Astrocyte (in vitro differentiated cells and primary cell): ENCODE data around the gene DNLZ.

Source experiments
- EZH2 ChIP-seq: IDR thresholded peaks from 2 replicates; pipeline ENCODE4 v1.6.1; 2012; ENCODE audit warnings: mild to moderate bottlenecking, low read length, inconsistent platforms; ENCODE audit not compliant: insufficient read depth
- TF ChIP-seq, protein P1 (sequence below): IDR thresholded peaks from 2 replicates; pipeline ENCODE4 v1.5.1; 2011; ENCODE audit warnings: low read depth, mild to moderate bottlenecking, inconsistent platforms, low read length, moderate library complexity; ENCODE audit not compliant: insufficient read depth

DNA sequence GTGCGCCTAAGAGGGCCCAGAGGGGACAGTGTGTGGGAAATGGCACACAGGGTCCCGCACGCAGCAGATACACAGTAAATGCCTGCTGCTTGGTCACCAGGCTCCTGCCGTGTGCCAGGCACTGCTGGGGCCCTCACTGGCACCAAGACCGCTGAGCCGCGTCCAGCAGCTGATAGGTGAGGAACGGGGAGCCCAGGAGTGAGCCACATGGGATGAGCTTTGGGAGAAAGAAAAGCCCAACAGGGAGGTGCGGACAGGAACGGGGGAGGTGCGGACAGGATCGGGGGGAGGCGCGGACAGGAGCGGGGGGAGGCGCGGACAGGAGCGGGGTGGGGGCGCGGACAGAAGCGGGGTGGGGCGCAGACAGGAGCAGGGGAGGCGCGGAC is 19.7 kb downstream of the DNLZ start:
- TF ChIP-seq EZH2, result no peak
- TF ChIP-seq, protein P1, sequence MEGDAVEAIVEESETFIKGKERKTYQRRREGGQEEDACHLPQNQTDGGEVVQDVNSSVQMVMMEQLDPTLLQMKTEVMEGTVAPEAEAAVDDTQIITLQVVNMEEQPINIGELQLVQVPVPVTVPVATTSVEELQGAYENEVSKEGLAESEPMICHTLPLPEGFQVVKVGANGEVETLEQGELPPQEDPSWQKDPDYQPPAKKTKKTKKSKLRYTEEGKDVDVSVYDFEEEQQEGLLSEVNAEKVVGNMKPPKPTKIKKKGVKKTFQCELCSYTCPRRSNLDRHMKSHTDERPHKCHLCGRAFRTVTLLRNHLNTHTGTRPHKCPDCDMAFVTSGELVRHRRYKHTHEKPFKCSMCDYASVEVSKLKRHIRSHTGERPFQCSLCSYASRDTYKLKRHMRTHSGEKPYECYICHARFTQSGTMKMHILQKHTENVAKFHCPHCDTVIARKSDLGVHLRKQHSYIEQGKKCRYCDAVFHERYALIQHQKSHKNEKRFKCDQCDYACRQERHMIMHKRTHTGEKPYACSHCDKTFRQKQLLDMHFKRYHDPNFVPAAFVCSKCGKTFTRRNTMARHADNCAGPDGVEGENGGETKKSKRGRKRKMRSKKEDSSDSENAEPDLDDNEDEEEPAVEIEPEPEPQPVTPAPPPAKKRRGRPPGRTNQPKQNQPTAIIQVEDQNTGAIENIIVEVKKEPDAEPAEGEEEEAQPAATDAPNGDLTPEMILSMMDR, result no peak
